Activated CD4-positive, alpha-beta T cell treated with anti-CD3 and anti-CD28 coated beads for 36 hours (primary cell): Measurements from ENCODE around the gene METTL15. TPM values are rescaled to one million over a fixed set of nuclear protein-coding genes. Genes with fewer than 3 reads are reported as not detected.
A peak's percentile ranks its signal among the peaks of the same experiment; 100 is the strongest.
"Not testable (repeated sequence)": the region's sequence is repeated elsewhere in the genome, so short reads cannot be mapped to it uniquely, and the experiment has no call there.

Experiments
- ATAC-seq: fragments of 200-7000 bp; cut with Tn5 transposase; one replicate; pipeline ENCODE4 v1.10.0; 2021; ENCODE audit warnings: mild to moderate bottlenecking, moderate library complexity
- CTCF ChIA-PET: fragments of 350-600 bp; sonication (Branson Sonifier 250); formaldehyde crosslinking; loops from one replicate; lab custom pipeline; 2021; ENCODE audit warnings: antibody characterized with exemption; lab: Charles Lee
- POLR2A ChIA-PET: fragments of 350-600 bp; sonication (Branson Sonifier 250); formaldehyde crosslinking; loops from one replicate; lab custom pipeline; 2021; ENCODE audit warnings: antibody characterized with exemption, inconsistent platforms; lab: Charles Lee
- DNase-seq: peaks from one replicate; pipeline ENCODE4 v3.0.0-alpha.2; 2020
- H3K27ac Mint-ChIP-seq: one replicate; pipeline ENCODE4 v1.8.0; 2021; ENCODE audit warnings: mixed read lengths
- H3K27me3 Mint-ChIP-seq: one replicate; pipeline ENCODE4 v1.8.0; 2021; ENCODE audit warnings: mixed read lengths
- H3K36me3 Mint-ChIP-seq: one replicate; pipeline ENCODE4 v1.8.0; 2021; ENCODE audit warnings: low read depth, mixed read lengths
- H3K4me1 Mint-ChIP-seq: one replicate; pipeline ENCODE4 v1.8.0; 2021; ENCODE audit warnings: mixed read lengths
- H3K4me3 Mint-ChIP-seq: one replicate; pipeline ENCODE4 v1.8.0; 2021; ENCODE audit warnings: mild to moderate bottlenecking, moderate library complexity, mixed read lengths
- H3K9me3 Mint-ChIP-seq: one replicate; pipeline ENCODE4 v1.8.0; 2021; ENCODE audit warnings: low read depth, mixed read lengths
- intact Hi-C, 2 experiments: fragments of 100-400 bp; cut with DNase I in 1 of 2; cut with micrococcal nuclease in 1 of 2; formaldehyde crosslinking; loops; one replicate each; pipeline versions ENCODE4 v1.14.2 to v1.15.1; 2022 to 2024; cut with DNase I, micrococcal nuclease
- total RNA-seq, 2 experiments: library from RNA; stranded (reverse); gene quantifications; one replicate each; pipeline ENCODE4 v1.2.3, GENCODE V29; 2021

The METTL15 gene
- total RNA-seq, 2 experiments from 2014 or later, result 13.0 to 16.0 TPM

DNA sequence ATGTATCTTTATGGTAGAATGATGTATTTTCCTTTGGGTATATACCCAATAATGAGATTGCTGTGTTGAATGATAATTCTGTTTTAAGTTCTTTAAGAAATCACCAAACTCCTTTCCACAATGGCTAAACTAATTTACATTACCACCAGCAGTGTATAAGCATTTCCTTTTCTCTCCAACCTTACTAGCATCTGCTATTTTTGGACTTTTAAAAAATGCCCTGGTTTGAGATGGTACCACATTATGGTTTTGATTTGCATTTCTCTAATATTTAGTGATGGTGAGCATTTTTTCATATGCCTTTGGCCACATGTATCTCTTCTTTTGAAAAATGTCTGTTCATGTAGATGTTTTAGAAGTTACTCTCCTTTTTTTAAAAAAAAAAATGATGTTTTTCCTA lies 142.0 kb downstream of the METTL15 start:
- H3K4me1 Mint-ChIP-seq, result no peaks in the 10 kb centered on the region
- ChIA-PET POLR2A (no interaction called here), CTCF (no interaction called here)
- intact Hi-C loops, result no loop called here
- H3K27ac Mint-ChIP-seq, result no peak overlapping the region
- ATAC-seq, result no peak
- DNase-seq, result no peak
- no peak overlapping the region for H3K4me3 Mint-ChIP-seq
- no peaks in the 10 kb centered on the region for H3K27me3 Mint-ChIP-seq
- H3K9me3 Mint-ChIP-seq, result peaks cover 17% of the 10 kb centered on the region
- peaks cover 34% of the 10 kb centered on the region for H3K36me3 Mint-ChIP-seq

DNA sequence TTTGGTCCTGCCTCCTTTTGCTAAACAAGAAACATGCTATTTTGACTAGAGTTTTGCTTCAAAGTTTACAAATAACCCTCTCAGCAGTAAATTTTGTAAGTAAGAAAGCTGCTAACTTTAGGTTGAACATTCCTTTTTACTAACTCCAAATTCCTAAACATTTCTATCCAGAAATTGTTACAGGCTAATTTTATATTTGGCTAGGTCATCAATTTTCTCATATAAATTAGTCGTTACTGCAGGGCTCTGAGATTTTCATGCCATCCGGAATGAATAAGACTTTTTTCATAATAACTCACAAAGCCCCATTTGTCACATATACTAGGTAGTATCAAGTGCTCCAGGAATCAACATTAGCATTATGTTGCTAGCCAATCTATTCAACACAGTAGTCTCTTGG lies 143.1 kb downstream of the METTL15 start:
- H3K27me3 Mint-ChIP-seq, result no peaks in the 10 kb centered on the region
- H3K4me1 Mint-ChIP-seq, result no peaks in the 10 kb centered on the region
- ATAC-seq (no peak), DNase-seq (no peak)
- peaks cover 20% of the 10 kb centered on the region for H3K9me3 Mint-ChIP-seq
- no peak overlapping the region for H3K4me3 Mint-ChIP-seq
- intact Hi-C loops, result no loop called here
- H3K36me3 Mint-ChIP-seq, result peaks cover 40% of the 10 kb centered on the region
- POLR2A ChIA-PET, result no interaction called here
- no peak overlapping the region for H3K27ac Mint-ChIP-seq
- CTCF ChIA-PET, result no interaction called here

DNA sequence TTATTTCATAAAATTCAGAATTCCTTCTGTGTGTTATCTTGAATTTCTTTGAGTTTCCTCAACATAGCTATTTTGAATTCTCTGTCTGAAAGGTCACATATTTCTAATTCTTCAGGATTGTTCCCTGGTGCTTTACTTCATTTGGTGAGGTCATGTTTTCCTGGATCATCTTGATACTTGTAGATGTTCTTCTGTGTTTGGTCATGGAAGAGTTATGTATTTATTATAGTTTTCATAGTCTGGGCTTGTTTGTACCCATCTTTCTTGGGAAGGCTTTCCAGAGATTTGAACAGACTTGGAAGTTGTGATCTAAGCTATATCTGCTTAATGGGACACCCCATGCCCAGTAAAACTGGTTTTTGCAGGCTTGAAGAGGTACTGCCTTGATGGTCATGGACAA lies 149.6 kb downstream of the METTL15 start:
- intact Hi-C loops, result no loop called here
- Mint-ChIP-seq H3K27ac (no peak overlapping the region), H3K9me3 (peaks cover 13% of the 10 kb centered on the region), H3K36me3 (peaks cover 48% of the 10 kb centered on the region), H3K27me3 (no peaks in the 10 kb centered on the region), H3K4me1 (no peaks in the 10 kb centered on the region), H3K4me3 (no peak overlapping the region)
- ATAC-seq (no peak), DNase-seq (no peak)
- CTCF ChIA-PET, result interaction anchor here (0.7 kb wide), 1 partner anchor 93 kb away, joined by 3 read pairs; no protein-coding TSS in a partner anchor
- POLR2A ChIA-PET, result no interaction called here

DNA sequence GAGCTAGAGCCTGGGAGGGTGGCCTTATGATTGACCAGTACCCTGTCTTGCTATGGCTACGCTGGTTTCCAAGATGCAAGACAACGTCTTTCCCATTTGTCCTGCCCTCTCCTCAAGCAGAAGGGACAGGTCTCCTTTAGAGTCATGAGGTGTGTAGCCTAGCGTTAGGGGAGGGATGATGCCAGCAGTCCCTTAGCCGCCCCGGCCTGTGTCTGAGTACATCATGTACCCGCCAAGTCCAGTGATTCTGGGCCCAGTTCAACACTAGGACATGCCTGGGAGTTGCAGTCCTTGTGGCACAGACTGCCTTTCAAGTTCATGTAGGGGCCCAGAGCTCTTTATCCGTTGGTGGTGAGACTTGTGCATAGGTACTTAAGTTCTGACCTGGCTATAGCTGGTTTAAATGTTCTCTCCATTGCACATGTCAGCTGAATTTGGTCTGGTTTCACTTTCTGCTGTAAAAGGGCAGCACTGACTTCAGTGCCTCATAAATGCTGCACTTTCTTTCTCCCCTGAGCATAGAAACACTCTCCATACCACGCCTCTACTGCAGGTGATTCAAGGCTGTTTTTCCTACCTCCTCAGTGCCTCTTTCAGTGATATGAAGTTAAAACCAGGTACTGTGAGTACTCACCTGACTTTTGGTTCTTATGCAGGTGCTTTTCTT lies 151.1 kb downstream of the METTL15 start:
- no peaks in the 10 kb centered on the region for H3K27me3 Mint-ChIP-seq
- H3K36me3 Mint-ChIP-seq, result peaks cover 40% of the 10 kb centered on the region
- ChIA-PET CTCF (no interaction called here), POLR2A (no interaction called here)
- intact Hi-C loops, result no loop called here
- peaks cover 6% of the 10 kb centered on the region for H3K9me3 Mint-ChIP-seq
- no peak for ATAC-seq
- no peaks in the 10 kb centered on the region for H3K4me1 Mint-ChIP-seq
- no peak for DNase-seq
- no peak overlapping the region for H3K27ac Mint-ChIP-seq
- H3K4me3 Mint-ChIP-seq, result no peak overlapping the region

DNA sequence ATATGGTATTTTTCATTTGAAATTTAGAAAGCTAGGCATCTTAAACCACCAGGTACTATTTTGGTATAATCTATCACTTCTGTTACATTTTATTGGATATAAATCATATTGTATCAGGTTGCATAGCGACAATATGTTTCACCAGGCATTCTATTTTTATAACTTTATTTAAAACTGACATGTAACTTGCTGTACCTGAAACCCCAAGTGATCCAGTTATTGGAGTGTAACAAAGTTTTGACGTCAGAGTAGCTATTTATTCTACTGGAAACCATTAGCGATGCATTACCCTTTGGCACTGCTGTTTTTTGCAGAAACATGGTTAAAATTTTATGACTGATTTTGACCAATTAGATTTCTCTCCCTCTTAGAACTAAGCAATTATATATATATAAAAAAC lies 160.7 kb downstream of the METTL15 start:
- Mint-ChIP-seq H3K4me3 (no peak overlapping the region), H3K27me3 (no peaks in the 10 kb centered on the region), H3K36me3 (peaks cover 32% of the 10 kb centered on the region), H3K4me1 (no peaks in the 10 kb centered on the region), H3K9me3 (peaks cover 21% of the 10 kb centered on the region), H3K27ac (no peak overlapping the region)
- DNase-seq, result no peak
- POLR2A ChIA-PET, result no interaction called here
- ATAC-seq, result no peak
- intact Hi-C loops, result no loop called here
- CTCF ChIA-PET, result no interaction called here

DNA sequence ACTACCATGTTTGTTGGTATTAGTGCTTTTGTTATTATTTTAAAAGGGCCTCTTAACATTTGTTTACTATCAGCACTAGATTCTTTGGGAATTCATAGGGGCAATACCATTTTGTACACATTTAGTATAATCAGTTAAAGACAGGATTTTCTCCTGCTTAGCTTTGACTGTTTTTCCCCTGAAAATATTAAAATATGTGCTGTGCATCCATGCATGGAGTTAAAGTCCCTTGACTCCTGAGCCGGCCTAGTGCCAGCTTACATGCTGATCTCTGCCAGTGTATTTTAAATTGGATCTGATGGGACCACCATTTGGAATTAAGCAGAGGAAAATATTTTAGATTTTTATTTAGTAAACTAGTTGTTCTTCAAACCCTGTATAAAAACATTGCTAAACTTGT lies 161.4 kb downstream of the METTL15 start:
- POLR2A ChIA-PET, result no interaction called here
- no peak overlapping the region for H3K4me3 Mint-ChIP-seq
- peaks cover 31% of the 10 kb centered on the region for H3K36me3 Mint-ChIP-seq
- H3K27ac Mint-ChIP-seq, result no peak overlapping the region
- no peaks in the 10 kb centered on the region for H3K27me3 Mint-ChIP-seq
- no peaks in the 10 kb centered on the region for H3K4me1 Mint-ChIP-seq
- ATAC-seq, result no peak
- no peak for DNase-seq
- intact Hi-C loops, result no loop called here
- CTCF ChIA-PET, result no interaction called here
- H3K9me3 Mint-ChIP-seq, result peaks cover 21% of the 10 kb centered on the region

DNA sequence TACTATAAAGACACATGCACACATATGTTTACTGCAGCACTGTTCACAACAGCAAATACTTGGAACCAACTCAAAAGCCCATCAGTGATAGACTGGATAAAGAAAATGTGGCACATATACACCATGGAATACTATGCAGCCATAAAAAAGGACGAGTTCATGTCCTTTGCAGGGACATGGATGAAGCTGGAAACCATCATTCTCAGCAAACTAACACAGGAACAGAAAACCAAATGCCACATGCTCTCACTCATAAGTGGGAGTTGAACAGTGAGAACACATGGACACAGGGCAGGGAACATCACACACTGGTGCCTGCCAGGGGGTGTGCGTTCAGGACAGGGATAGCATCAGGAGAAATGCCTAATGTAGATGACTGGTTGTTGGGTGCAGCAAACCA lies 164.1 kb downstream of the METTL15 start:
- ATAC-seq, intact Hi-C loops: not testable (repeated sequence)

DNA sequence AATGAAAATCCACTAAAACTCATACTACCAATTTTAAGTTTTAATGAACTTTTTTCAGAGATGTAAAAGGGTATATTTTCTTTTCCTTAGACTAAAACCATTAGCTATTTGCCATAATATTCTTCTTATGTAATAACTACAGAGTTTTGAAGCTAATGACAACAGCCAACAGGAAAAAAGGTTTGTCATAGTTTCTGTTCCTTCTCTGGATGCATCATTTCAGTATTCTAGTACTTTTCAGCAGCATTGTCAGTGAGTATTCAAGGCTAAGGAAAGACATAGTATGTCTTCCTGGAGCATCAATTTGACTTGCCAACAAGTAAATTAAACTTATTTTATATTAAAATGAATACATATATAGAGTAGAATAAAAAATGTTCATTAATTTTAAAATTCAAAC lies 166.0 kb downstream of the METTL15 start:
- POLR2A ChIA-PET, result no interaction called here
- Mint-ChIP-seq H3K4me1 (no peaks in the 10 kb centered on the region), H3K27me3 (no peaks in the 10 kb centered on the region), H3K9me3 (peaks cover 5% of the 10 kb centered on the region), H3K4me3 (no peak overlapping the region), H3K36me3 (peaks cover 12% of the 10 kb centered on the region), H3K27ac (no peak overlapping the region)
- intact Hi-C loops, result no loop called here
- DNase-seq (no peak), ATAC-seq (no peak)
- CTCF ChIA-PET, result no interaction called here

More for the DNA sequence above, 164.1 kb downstream of the METTL15 start:
- H3K9me3 Mint-ChIP-seq, POLR2A ChIA-PET, DNase-seq, H3K4me1 Mint-ChIP-seq, H3K27me3 Mint-ChIP-seq, CTCF ChIA-PET, H3K4me3 Mint-ChIP-seq, H3K27ac Mint-ChIP-seq: not testable (repeated sequence)
- peaks cover 12% of the 10 kb centered on the region for H3K36me3 Mint-ChIP-seq

DNA sequence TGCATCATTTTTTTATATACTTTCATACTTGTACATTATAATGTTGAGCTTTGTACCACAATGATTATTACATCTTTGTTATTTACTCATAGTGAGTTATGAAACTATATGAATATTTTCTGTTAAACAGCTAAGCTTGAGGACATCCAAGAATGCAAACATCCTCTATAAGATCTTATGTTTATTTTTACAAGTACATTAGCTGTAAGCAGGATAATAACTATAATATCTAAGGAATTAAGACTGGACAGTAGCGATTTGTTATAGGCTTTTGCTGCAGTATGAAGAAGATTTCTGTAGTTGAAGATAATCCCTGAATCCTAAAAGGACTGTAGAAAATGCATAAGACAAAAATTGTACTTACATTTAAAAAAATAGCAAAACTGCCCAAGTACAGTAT lies 176.0 kb downstream of the METTL15 start:
- ChIA-PET POLR2A (no interaction called here), CTCF (no interaction called here)
- H3K9me3 Mint-ChIP-seq, result no peaks in the 10 kb centered on the region
- H3K27me3 Mint-ChIP-seq, result no peaks in the 10 kb centered on the region
- ATAC-seq (no peak), DNase-seq (no peak)
- no peak overlapping the region for H3K27ac Mint-ChIP-seq
- intact Hi-C loops, result no loop called here
- no peak overlapping the region for H3K4me3 Mint-ChIP-seq
- peaks cover 6% of the 10 kb centered on the region for H3K36me3 Mint-ChIP-seq
- no peaks in the 10 kb centered on the region for H3K4me1 Mint-ChIP-seq

DNA sequence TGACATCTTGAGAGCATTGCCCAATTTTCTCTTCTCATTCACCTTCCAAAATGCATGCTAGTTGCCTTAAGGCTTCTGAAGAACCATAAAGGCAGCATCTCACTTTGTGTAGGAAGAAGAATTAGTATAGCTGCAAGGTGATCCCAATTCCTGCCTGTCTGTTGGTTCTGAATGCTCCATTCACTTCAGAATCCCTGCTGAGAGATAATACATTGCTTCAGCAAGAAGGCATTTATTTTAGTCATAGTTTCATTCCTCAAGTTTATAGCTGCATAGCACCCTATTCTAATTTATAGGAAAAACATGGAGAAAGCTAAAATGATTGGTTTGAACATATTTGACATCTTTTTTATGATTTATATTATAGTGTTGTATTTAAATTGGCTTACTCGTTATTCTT lies 181.3 kb downstream of the METTL15 start:
- ChIA-PET POLR2A (no interaction called here), CTCF (no interaction called here)
- intact Hi-C loops, result no loop called here
- H3K4me3 Mint-ChIP-seq, result no peak overlapping the region
- ATAC-seq, result no peak
- H3K27ac Mint-ChIP-seq, result no peak overlapping the region
- no peaks in the 10 kb centered on the region for H3K27me3 Mint-ChIP-seq
- H3K36me3 Mint-ChIP-seq, result peaks cover 26% of the 10 kb centered on the region
- no peak for DNase-seq
- H3K9me3 Mint-ChIP-seq, result peaks cover 4% of the 10 kb centered on the region
- no peaks in the 10 kb centered on the region for H3K4me1 Mint-ChIP-seq

DNA sequence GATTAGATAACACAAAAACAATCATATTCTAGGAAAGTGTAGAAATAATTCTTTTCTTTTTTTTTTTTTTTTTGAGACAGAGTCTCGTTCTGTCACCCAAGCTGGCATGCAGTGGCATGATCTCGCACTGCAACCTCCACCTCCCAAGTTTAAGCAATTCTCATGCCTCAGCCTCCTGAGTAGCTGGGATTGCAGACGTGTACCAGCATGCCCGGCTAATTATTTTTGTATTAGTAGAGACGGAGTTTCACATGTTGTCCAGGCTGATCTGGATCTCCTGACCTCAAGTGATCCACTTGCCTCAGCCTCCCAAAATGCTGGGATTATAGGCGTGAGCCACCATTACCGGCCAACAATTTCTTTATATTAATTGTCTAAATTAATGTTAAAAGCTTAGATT lies 182.8 kb downstream of the METTL15 start:
- H3K4me1 Mint-ChIP-seq, H3K27me3 Mint-ChIP-seq, ATAC-seq, POLR2A ChIA-PET, H3K4me3 Mint-ChIP-seq, H3K27ac Mint-ChIP-seq, DNase-seq, CTCF ChIA-PET, intact Hi-C loops, H3K9me3 Mint-ChIP-seq: not testable (repeated sequence)
- peaks cover 30% of the 10 kb centered on the region for H3K36me3 Mint-ChIP-seq

DNA sequence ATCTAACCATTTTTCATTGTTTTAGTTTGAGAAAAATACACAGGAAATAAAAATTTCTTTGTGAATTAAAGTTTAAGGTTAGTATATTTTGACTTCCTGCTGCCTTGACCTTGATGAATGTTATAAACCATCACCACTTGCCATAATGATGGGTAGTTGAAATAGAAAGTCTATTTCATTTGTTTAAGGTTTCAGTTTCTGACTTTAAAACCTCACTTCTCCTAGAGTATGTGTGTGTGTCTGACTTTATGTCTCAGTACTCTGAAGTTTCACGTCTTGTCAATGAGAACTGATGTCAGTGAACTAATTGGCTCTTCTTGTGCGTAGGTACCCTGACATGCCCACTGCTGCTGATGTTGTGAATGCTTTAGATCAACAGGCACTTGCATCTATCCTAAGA lies 188.2 kb downstream of the METTL15 start:
- intact Hi-C loops, result no loop called here
- Mint-ChIP-seq H3K4me3 (no peak overlapping the region), H3K4me1 (no peaks in the 10 kb centered on the region), H3K27me3 (no peaks in the 10 kb centered on the region), H3K27ac (no peak overlapping the region), H3K9me3 (peaks cover 4% of the 10 kb centered on the region), H3K36me3 (peaks cover 43% of the 10 kb centered on the region)
- ATAC-seq (peak; percentile 19), DNase-seq (no peak)
- ChIA-PET POLR2A (no interaction called here), CTCF (no interaction called here)
